ENCODE data around the gene ADGRA3. TPM values are rescaled to one million over a fixed set of nuclear protein-coding genes. Genes with fewer than 3 reads are reported as not detected.

The ADGRA3 gene
- total RNA-seq, 1 experiment from 2014 or later, result 56.5 TPM

GRCh38 chr4:22345055-22345454 is 170.8 kb downstream of the ADGRA3 start:
- Mint-ChIP-seq H3K27ac (no peak overlapping the region), H3K9me3 (peaks cover 3 to 8% of the 10 kb centered on the region in 2 experiments; a peak in 2 of 5 replicates), H3K27me3 (ENCODE audit: low read depth) (no peaks in the 10 kb centered on the region), H3K4me1 (peaks cover 0 to 3% of the 10 kb centered on the region in 2 experiments; a peak in 1 of 4 replicates), H3K4me3 (no peak overlapping the region), H3K36me3 (ENCODE audit: insufficient read depth in 1 of 3, low read depth in 3 of 3) (peaks cover 8% of the 10 kb centered on the region in 3 experiments; a peak in 6 of 7 replicates)
- no peak overlapping the region for H3K56ac ChIP-seq (ENCODE audit: insufficient read length, low read depth, low read length)
- H2BK5ac ChIP-seq (ENCODE audit: insufficient read length, low read length), result no peak overlapping the region
- no peak overlapping the region for H3K4me2 ChIP-seq (ENCODE audit: insufficient read depth, insufficient read length, low read length)
- H3K18ac ChIP-seq (ENCODE audit: insufficient read length, low read depth, low read length), result no peak overlapping the region
- no peak for TF ChIP-seq CTCF (conservative IDR thresholded peaks at IDR 0.05)
- H2BK120ac ChIP-seq (ENCODE audit: low read depth, low read length, poor library complexity, severe bottlenecking), result no peak overlapping the region
- H3K79me2 ChIP-seq (ENCODE audit: insufficient read depth, low read length), result no peaks in the 10 kb centered on the region
- no peak overlapping the region for H2BK15ac ChIP-seq (ENCODE audit: low read depth, low read length)
- H3K27ac ChIP-seq (ENCODE audit: insufficient read length, low read depth, low read length), result no peak overlapping the region
- no peaks in the 10 kb centered on the region for H3K79me1 ChIP-seq (ENCODE audit: insufficient read depth, low read depth, low read length, poor library complexity, severe bottlenecking)
- H3K14ac ChIP-seq (ENCODE audit: insufficient read depth, low read length), result no peak overlapping the region
- H2AFZ ChIP-seq (ENCODE audit: low read length), result no peak overlapping the region
- no peak overlapping the region for H2BK20ac ChIP-seq (ENCODE audit: low read depth, low read length, poor library complexity, severe bottlenecking)
- no peaks in the 10 kb centered on the region for H3K27me3 ChIP-seq (ENCODE audit: insufficient read depth, low read length)
- H3K4me1 ChIP-seq (ENCODE audit: insufficient read depth, low read length), result no peaks in the 10 kb centered on the region
- no peak overlapping the region for H2BK12ac ChIP-seq (ENCODE audit: insufficient read length, low read depth, low read length)
- H3K9me3 ChIP-seq (ENCODE audit: control insufficient read depth, low read depth, low read length), result no peaks in the 10 kb centered on the region
- no peaks in the 10 kb centered on the region for H4K20me1 ChIP-seq (ENCODE audit: control insufficient read depth, insufficient read depth, insufficient read length)
- H3K23ac ChIP-seq (ENCODE audit: insufficient read length, low read depth, low read length), result no peak overlapping the region
- no peaks in the 10 kb centered on the region for H3K23me2 ChIP-seq (ENCODE audit: insufficient read length, low read depth, low read length, poor library complexity, severe bottlenecking)
- no peak overlapping the region for H4K91ac ChIP-seq (ENCODE audit: insufficient read length, low read depth, low read length)
- H4K5ac ChIP-seq (ENCODE audit: insufficient read length, low read depth, low read length), result no peak overlapping the region
- no peak overlapping the region for H3K4ac ChIP-seq (ENCODE audit: low read depth, low read length)
- H2AK5ac ChIP-seq (ENCODE audit: insufficient read length, low read length), result no peak overlapping the region
- no peak for DNase-seq
- no peak overlapping the region for H4K8ac ChIP-seq (replicated peaks; ENCODE audit: insufficient read length, low read depth, low read length)
- no peak overlapping the region for H3K9ac ChIP-seq (ENCODE audit: extremely low read depth, insufficient read length, low read length)
- no peak overlapping the region for H3T11ph ChIP-seq (ENCODE audit: low read length)
- no CpG with 5 or more reads among the region's 1 CpG for WGBS (ENCODE audit: extremely low coverage, insufficient read length, low lambda C conversion rate)

Measured in H9 (cell line).